ENCODE results near the gene LRP4.
"Not testable (repeated sequence)": the region's sequence is repeated elsewhere in the genome, so short reads cannot be mapped to it uniquely, and the experiment has no call there.

Gene LRP4

DNA sequence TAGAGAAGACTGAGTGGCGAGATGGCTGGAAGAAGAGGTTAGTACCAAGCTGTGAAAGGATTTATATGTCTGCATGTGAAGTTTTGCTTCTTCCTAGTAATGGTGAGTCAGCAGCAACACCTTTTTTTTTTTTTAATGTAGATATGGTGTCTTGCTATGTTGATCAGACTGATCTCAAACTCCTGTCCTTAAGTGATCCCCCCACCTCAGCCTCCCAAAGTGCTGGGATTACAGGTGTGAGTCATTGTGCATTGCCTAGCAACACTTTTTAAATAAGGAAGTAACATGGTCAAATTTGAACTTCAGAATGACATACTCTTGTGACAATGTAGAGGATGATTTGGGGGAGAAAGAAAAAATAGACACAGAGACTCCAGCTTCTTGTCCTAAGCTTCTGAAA lies 11.7 kb upstream of the LRP4 start:
- DNase-seq (ENCODE audit: low read depth in 1 of 2, low spot score in 1 of 2): no peak
- no peaks in the 10 kb centered on the region for H3K27me3 ChIP-seq (ENCODE audit: insufficient read depth, poor library complexity, severe bottlenecking)
- no peak overlapping the region for H3K4me3 ChIP-seq (replicated peaks; ENCODE audit: insufficient read depth, low read length)
- TF ChIP-seq, protein P1, sequence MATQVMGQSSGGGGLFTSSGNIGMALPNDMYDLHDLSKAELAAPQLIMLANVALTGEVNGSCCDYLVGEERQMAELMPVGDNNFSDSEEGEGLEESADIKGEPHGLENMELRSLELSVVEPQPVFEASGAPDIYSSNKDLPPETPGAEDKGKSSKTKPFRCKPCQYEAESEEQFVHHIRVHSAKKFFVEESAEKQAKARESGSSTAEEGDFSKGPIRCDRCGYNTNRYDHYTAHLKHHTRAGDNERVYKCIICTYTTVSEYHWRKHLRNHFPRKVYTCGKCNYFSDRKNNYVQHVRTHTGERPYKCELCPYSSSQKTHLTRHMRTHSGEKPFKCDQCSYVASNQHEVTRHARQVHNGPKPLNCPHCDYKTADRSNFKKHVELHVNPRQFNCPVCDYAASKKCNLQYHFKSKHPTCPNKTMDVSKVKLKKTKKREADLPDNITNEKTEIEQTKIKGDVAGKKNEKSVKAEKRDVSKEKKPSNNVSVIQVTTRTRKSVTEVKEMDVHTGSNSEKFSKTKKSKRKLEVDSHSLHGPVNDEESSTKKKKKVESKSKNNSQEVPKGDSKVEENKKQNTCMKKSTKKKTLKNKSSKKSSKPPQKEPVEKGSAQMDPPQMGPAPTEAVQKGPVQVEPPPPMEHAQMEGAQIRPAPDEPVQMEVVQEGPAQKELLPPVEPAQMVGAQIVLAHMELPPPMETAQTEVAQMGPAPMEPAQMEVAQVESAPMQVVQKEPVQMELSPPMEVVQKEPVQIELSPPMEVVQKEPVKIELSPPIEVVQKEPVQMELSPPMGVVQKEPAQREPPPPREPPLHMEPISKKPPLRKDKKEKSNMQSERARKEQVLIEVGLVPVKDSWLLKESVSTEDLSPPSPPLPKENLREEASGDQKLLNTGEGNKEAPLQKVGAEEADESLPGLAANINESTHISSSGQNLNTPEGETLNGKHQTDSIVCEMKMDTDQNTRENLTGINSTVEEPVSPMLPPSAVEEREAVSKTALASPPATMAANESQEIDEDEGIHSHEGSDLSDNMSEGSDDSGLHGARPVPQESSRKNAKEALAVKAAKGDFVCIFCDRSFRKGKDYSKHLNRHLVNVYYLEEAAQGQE (IDR thresholded peaks at IDR 0.05; ENCODE audit: insufficient replicate concordance, low read depth): no peak
- TF ChIP-seq GABPA (IDR thresholded peaks at IDR 0.05; ENCODE audit: low read depth): no peak
- TF ChIP-seq SPI1 (IDR thresholded peaks at IDR 0.05; ENCODE audit: borderline replicate concordance, low read depth): no peak
- TF ChIP-seq, protein P2, sequence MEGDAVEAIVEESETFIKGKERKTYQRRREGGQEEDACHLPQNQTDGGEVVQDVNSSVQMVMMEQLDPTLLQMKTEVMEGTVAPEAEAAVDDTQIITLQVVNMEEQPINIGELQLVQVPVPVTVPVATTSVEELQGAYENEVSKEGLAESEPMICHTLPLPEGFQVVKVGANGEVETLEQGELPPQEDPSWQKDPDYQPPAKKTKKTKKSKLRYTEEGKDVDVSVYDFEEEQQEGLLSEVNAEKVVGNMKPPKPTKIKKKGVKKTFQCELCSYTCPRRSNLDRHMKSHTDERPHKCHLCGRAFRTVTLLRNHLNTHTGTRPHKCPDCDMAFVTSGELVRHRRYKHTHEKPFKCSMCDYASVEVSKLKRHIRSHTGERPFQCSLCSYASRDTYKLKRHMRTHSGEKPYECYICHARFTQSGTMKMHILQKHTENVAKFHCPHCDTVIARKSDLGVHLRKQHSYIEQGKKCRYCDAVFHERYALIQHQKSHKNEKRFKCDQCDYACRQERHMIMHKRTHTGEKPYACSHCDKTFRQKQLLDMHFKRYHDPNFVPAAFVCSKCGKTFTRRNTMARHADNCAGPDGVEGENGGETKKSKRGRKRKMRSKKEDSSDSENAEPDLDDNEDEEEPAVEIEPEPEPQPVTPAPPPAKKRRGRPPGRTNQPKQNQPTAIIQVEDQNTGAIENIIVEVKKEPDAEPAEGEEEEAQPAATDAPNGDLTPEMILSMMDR (IDR thresholded peaks at IDR 0.05; ENCODE audit: insufficient read depth, low read length): no peak
- TF ChIP-seq POLR2AphosphoS5 (IDR thresholded peaks at IDR 0.05; ENCODE audit: low read depth): no peak
- H3K27ac ChIP-seq (replicated peaks): no peak overlapping the region

- not testable (repeated sequence) for H3K27ac ChIP-seq (replicated peaks); H3K27me3 ChIP-seq (ENCODE audit: insufficient read depth, poor library complexity, severe bottlenecking); DNase-seq (ENCODE audit: low read depth in 1 of 2, low spot score in 1 of 2); H3K4me3 ChIP-seq (replicated peaks; ENCODE audit: insufficient read depth, low read length)
These were observed 10.4 kb upstream of the LRP4 start for GRCh38 chr11:46928701-46929100.

DNA sequence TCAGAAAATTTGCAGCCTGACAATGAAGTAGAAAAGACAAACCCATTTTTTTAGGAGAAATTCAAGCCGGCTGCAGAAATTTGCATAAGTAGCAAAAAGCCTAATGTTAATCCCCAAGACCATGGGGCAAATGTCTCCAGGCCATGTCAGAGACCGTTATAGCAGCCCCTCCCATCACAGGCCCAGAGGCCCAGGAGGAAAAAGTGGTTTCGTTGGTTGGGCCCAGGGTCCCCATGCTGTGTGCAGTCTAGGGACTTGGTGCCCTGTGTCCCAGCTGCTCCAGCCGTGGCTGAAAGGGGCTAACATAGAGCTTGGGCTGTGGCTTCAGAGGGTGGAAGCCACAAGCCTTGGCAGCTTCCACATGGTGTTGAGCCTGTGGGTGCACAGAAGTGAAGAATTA lies 9.6 kb upstream of the LRP4 start:
- not testable (repeated sequence) for H3K27me3 ChIP-seq (ENCODE audit: insufficient read depth, poor library complexity, severe bottlenecking); H3K27ac ChIP-seq (replicated peaks); DNase-seq (ENCODE audit: low read depth in 1 of 2, low spot score in 1 of 2); H3K4me3 ChIP-seq (replicated peaks; ENCODE audit: insufficient read depth, low read length)

DNA sequence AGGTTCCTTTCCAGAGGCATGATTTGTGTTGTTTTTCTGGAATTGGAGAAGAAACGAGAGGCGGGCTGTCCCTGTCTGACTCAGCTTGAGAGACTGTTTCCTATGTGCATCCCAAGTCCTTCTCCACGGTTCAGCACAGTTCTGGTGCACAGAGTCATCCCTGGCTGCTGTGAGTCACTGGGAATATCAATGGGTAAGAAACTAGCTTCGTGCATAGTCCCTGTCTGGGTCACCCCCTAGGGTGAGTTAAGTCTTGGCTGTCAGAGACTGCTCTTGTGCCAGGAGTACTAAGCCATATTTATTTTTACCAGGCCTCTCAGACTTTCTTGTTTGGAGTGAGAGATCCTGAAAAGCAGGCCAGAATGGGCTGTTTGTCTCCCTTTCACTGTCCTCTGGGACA lies 2.4 kb upstream of the LRP4 start:
- Histone ChIP-seq H3K4me3 (replicated peaks; ENCODE audit: insufficient read depth, low read length) (no peak overlapping the region), H3K27me3 (ENCODE audit: insufficient read depth, poor library complexity, severe bottlenecking) (peaks cover 33% of the 10 kb centered on the region), H3K27ac (replicated peaks) (no peak overlapping the region)
- DNase-seq (ENCODE audit: low read depth in 1 of 2, low spot score in 1 of 2): no peak
- TF ChIP-seq, protein P1 (IDR thresholded peaks at IDR 0.05; ENCODE audit: insufficient replicate concordance, low read depth): no peak
- TF ChIP-seq POLR2AphosphoS5 (IDR thresholded peaks at IDR 0.05; ENCODE audit: low read depth) (no peak), SPI1 (IDR thresholded peaks at IDR 0.05; ENCODE audit: borderline replicate concordance, low read depth) (no peak), GABPA (IDR thresholded peaks at IDR 0.05; ENCODE audit: low read depth) (no peak)
- TF ChIP-seq, protein P2 (IDR thresholded peaks at IDR 0.05; ENCODE audit: insufficient read depth, low read length): no peak

- no peak overlapping the region for H3K4me3 ChIP-seq (replicated peaks; ENCODE audit: insufficient read depth, low read length)
- H3K27ac ChIP-seq (replicated peaks): no peak overlapping the region
- peaks cover 47% of the 10 kb centered on the region for H3K27me3 ChIP-seq (ENCODE audit: insufficient read depth, poor library complexity, severe bottlenecking)
- TF ChIP-seq, protein P2 (IDR thresholded peaks at IDR 0.05; ENCODE audit: insufficient read depth, low read length): no peak
- TF ChIP-seq SPI1 (IDR thresholded peaks at IDR 0.05; ENCODE audit: borderline replicate concordance, low read depth) (no peak), POLR2AphosphoS5 (IDR thresholded peaks at IDR 0.05; ENCODE audit: low read depth) (no peak), GABPA (IDR thresholded peaks at IDR 0.05; ENCODE audit: low read depth) (no peak)
- TF ChIP-seq, protein P1 (IDR thresholded peaks at IDR 0.05; ENCODE audit: insufficient replicate concordance, low read depth): no peak
- no peak for DNase-seq (ENCODE audit: low read depth in 1 of 2, low spot score in 1 of 2)
These were observed 601 bp upstream of the LRP4 start for GRCh38 chr11:46918788-46919513.
